ENCODE results near the gene CACHD1.
"Not testable (repeated sequence)": the region's sequence is repeated elsewhere in the genome, so short reads cannot be mapped to it uniquely, and the experiment has no call there.

The CACHD1 gene

DNA sequence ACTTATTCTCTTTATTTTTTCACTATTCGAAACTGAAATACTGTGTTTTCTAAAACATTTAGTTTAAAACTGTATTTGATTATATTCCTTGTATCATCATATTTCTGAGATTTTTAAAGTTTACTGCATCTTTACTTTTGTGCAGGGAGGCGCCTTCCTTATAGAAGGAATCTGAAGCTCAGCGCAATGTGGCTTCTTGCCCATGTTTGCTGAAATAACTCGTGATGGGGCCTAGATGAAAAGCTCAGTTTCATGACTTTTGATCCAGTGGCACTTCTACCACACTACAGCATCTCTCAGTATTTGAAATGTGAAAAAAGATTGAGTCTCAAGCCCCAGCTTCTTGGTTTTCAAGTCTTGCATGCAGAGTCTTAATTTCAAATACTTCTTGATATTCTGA, 28.4 kb downstream of the CACHD1 start:
- no peak for DNase-seq

DNA sequence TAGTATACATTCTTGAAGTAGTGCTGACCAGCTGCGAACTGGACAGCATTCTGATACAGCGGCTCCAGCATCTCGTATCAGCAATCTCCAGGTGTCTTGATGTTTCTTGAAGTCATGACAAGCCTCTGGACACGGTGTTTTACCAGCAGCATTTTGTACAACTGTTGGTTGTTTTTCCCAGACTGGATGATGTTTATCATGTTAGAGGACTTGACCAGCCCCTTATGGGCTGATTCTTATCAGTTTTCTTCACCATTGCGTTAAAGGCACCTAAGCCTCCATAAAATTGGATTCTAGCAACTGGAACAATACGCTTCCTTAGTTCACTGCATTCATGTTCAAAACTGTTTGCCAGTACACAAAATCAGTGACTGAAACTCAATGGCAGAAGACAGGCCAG, 29.1 kb downstream of the CACHD1 start:
- DNase-seq: no peak

DNA sequence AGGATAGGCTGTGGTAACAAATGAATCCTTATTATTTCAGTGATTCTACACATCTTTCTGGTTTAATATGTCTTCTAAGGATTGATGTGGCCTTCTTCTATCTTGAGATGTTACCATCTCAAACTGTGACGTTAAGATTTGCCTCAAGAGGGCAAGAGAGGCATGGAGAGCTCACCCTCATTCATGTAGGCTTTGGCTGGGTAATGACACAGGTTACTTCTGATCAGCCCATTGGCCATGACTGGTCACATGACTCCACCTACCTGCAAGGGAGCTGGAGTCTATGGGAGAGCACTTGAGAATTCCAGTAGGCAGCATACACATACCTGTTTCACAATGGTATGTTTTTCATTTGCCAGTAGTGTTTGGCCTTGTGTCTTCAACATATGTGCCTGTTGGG, 30.0 kb downstream of the CACHD1 start:
- DNase-seq: no peak

DNA sequence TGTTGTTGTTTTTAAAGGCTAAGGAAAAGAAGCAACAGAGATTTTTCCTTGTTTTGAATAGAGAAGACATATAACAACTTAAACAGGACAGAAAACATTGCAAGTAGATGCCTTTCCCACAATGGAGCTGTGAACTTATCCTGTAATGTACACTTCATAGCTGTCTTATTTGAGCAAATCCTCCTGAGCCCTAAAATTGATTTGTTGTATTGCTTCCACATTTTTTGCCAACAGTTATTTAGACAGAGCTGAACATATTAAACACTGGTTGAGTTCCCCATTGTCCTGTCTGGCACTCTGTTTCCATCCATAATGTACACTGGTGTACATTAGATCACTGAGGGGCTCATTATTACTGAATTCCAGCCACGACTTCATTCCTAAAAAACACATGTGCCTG, 32.2 kb downstream of the CACHD1 start:
- no peak for DNase-seq

DNA sequence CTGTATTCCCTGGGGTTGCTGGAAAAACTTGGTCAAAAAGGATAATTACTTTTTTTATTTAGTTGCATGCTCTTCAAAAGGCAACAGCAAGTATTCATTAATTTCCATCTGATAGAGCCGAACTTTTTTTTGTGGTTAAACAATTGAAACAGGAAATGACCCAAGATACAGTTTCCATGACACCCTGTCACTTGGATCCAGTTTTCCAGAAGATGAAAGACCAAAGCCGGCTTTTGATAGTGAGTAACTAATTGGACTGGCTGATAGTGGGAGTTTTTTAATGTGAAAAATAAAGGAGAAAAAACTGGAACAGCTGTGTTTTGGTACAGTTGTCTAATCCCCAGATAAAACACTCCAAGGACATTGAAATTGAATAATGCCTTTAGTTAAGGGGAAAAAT, 33.0 kb downstream of the CACHD1 start:
- DNase-seq: no peak

DNA sequence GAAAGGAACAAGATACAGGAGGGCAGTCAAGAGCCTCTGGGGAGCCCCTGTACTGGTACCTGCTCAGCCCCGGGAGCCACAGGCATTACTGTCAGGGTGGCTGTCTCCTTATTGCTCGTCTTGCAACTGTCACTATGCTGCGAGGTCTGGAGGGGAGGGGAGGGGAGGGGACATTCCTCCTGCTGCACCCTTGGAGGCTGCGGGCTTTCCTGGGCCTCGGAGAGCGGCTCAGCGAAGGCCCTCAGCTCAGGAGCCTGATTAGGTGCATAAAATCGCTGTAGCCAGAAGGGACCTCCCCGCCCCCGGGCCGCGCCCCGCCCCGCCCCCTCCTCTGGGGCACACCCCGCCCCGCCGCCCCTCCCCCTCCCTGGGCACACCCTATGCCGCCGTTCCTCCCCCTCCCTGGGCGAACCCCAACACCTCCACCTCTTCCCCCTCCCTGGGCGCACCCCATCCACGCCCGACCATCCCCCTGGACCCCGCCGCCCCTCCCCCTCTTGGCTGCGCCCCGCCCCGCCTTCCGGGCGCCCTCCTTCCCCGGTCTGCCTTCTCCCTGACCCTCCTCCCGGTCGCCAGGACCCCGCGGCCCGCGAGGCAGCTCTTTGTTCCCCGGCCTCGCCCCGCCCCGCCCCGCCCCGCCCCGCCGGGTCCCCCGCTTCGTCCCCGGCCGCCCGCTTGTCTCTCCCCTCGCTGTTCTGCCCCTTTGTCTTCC, 35.5 kb downstream of the CACHD1 start:
- peak; percentile 64 for DNase-seq

DNA sequence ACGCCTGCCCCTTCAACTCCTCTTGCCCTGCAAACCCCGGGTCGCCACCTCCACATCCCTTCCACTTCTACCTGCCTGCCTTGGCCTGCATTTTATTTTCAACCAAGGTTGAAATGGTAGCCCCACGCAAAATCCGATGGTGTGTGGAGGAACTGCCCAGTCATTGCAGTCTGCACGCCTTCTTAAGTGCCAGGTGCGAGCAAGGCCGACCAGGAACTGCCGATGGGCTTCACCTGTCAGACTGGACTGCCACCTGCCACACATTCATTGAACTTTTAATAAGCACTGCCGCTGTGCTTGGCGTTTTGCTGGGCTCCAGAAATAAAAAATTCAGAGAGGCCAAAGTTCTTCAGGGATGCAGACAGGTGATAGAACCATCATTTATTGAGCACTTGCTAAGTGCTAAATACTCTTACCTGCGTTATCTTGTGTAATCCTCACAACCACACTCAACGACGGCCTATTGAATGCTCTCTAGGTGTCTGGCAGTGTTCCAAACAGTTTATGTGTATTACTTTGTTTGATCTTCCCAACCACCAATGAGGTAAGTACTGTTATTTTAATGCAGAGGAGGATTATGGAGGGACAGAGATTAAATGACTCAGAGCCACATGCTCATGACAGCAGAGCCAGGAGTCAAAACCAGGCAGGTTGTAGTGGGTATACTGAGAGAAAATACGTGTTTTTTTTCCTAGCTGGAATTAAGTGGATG, 36.2 kb downstream of the CACHD1 start:
- DNase-seq: no peak

DNA sequence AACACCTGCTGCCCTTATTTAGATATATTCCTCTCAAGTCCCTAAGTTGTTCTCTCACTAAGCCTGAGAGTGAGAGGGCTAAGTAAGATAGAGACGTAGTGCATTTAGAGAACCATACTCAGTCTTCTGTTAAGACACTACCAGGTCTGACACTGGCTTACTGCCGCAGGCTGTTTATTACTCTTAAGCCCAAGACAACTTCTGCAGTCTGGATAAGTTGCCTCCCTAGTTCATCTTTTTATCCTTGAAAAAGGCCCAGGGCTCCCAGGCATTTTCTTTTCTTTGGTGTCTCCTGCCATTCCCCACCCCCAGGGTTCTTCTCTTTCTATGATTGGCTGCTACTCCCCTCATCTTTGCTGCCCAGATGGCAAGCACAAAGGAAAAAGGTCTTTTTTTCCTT, 38.7 kb downstream of the CACHD1 start:
- DNase-seq: no peak

DNA sequence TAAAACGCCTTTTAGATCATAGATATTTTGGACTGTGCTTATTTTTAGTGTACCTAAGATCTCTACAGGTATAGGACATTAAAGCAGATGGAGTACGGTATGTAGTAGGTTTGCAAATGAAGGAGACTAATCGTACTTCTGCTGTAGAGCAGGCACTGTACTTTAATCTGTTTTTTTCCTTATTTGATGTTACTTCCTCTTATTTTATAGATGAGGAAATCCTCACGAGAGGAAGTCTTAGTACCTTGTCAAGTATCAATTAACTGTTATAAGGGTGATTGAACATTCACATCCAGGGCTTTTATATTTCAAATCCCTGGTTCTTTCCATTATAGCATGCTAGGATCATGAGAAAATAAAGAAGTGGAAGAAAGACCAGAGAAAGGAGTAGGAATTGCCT, 41.1 kb downstream of the CACHD1 start:
- no peak for DNase-seq

DNA sequence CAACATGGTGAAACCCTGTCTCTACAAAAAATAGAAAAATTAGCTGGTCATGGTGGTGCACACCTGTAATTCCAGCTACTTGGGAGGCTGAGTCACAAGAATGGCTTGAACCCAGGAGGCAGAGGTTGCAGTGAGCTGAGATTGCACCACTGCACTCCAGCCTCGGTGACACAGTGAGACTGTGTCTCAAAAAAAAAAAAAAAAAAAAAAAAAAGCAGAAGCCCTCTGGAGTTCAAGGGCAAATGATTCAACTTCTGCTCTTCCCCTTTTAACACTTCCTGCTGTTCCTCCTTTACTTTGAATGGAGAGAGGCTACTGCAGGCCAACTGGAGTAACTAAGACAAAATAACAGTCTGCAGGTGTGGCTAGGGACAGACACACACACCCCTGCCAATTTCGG, 42.3 kb downstream of the CACHD1 start:
- DNase-seq: not testable (repeated sequence)

DNA sequence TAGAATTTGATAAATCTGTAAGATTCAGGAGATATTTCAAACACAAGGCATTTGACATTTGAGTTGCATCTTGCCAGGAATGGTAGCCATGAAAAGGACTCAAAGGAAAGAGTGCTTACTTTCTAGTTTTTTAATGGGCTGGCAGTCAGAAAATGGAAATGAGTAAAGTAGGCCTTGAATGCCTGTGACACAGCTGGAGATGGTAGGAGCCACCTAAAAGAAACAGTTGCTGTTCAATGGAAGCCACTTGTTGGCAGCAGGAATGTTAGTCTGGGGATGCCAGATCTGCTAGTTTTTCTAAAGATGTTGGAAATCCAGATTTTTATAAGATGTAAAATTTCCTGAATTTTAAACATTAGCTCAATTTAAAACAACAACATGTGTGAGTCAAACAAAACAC, 43.6 kb downstream of the CACHD1 start:
- DNase-seq: no peak

DNA sequence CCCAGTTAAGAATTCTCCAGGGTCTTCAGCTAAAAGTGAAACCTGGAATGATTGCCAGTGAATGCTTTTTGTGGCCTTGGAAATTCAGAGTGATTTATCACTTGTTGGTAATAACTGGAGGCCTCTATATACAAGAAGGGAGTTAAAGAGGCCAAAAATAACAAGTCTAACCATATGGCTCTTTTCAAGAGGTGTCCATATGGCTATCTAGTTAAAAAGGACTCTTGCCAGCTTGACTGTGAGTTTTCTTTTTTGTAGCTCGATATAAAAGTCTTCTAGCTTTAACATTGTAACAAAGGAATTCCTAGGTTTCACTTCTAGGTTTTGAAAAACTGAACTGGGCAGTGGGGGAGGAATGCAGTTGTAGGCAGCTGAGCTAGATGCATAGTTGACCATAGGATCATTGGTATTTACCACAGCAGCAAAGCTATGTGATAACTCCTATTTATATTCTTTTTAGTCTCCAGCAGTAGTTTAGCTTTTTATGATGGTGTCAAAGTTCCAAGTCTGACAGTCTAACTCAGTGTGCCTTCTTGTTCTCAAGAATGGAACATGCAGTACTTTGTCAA, 44.4 kb downstream of the CACHD1 start:
- no peak for DNase-seq

DNA sequence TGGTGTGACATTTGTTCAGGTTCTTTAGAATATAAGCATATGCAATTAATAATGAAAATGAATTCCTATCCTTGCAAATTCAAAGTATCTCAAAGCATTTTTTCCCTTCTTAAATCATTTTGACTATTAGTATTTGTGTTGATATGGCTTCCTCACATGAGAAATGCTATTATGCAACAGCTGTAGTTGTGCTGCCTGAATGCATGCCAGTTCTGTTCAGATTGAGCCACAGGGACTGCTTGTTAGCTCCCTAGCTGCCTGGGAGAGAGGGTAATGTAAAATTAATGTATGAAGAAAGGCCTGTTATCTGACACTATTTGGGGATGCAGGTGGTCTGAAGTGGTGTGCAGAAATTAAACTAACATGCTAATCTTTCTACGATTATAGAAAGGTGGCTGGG, 45.5 kb downstream of the CACHD1 start:
- DNase-seq: no peak

DNA sequence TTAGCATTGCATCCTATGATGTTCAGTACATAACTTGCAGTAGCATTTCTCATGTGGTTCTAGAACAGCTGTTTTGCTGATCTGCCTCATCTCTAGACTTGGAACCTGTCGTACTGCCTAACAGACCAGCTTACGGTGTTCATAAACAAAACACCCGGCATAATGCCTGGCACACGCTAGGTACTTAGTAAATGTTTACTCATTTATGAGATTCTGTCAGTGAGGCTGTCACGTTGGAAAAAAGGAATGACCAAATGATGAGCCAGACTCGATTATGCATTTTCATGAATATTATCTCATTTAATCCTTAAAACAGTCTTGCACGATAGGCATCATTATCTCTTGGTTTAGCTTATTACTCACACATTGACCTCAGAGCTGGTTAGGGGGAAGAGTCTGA, 46.4 kb downstream of the CACHD1 start:
- DNase-seq: no peak

DNA sequence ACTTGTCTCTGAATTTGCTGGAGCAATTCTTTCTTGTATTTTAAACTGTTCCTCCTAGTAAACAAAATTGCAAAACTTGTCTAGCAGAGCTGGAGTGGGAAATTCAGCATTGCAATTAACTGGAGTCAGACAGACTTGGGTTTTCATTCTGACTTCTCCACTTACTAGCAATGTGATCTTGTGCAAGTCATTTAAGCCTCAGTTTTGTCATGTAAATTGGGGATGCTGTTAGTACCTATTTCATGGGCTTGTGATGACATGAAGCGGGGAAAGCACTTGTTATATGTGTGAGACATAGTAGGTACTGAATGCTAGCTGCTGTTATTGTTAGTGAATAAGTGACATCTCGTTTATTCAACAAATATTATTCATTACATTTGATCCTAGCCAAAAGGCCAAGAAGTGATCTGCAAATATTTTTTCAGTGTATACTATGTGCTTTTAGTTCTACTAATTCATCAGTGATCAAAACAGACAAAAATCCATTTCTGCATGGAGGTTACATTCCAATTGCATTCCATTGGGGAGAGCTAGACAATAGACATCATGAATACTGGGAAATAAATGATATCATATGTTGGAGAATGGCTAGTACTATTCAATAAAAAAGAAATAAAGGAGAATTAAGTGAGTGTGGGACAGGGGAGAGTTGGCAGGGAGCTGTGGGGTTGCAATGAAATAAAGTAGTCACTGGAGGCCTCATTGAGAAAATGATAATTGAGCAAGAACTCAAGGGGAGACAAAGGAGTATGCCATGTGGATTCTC, 47.1 kb downstream of the CACHD1 start:
- no peak for DNase-seq

DNA sequence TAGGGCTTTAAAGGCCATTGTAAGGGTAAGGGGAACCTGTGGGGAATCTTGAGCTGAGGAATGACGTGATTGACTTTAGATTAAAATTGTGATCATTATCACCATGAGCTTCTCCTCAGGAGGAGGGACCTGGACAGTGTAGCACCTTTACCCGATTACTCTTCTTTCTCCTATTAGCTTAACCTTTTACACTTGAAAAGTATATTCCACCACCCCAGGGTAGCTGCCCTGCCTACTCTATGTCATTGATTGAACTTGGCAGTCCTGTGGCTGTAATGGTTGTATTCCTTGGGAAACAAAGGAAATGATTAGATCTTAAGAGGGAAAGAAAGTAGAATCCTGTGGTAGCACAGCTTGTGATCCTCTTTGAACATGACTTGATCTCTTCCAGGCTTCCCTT, 47.7 kb downstream of the CACHD1 start:
- DNase-seq: no peak

DNA sequence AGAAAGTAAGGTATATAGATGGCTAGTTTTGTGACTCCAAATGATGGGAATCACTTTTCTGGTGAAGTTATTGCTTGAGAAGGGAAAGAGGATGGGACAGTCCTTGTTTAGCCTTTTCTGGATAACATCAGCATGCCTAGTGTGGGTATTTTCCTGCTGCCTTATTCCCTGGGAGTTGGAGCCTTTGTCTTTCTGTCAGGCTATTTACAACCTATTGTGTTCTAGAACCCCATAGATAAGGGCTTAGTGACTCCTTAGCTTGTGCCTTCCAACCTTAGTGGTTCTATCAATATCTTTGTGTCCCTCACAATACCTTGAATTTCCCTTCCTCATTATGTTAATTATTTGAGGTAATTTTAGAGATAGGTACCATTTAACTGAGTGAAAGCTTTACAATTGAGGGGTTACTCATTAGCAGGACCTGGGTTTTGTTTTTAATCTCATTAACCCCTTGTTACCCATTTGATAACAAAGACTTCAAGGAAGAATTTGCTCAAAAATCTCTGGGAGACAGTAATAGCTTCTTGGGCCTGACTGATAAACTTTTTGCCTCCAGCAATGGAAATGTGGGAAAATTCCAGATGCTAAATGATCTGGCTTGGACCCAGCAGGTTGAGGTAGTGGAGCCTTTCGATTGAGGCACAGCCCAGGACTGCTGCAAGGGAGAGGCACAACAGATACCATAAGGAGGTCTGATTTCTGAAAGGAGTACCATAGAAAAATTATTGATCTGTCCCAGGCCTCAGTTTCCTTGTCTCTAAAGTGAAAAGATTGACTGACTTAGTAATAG, 49.0 kb downstream of the CACHD1 start:
- no peak for DNase-seq

DNA sequence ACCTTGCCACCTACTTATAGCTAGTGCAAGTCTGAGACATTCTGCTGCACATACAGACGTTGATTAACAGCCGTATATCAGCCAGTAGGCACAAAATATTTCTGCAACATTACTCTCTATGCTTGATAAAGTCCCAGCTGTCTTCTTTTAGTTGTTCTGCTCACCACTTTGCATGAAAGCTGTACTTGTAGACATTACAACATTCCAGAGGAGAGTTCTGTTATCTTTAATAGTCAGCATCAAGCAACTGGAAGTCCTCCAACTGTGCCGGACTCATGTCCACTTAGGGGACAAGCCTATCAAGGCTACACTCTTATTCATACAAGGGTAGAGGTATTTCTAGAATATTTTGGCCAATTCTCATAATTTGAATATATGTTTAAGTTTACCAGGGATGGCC, 50.0 kb downstream of the CACHD1 start:
- DNase-seq: no peak

DNA sequence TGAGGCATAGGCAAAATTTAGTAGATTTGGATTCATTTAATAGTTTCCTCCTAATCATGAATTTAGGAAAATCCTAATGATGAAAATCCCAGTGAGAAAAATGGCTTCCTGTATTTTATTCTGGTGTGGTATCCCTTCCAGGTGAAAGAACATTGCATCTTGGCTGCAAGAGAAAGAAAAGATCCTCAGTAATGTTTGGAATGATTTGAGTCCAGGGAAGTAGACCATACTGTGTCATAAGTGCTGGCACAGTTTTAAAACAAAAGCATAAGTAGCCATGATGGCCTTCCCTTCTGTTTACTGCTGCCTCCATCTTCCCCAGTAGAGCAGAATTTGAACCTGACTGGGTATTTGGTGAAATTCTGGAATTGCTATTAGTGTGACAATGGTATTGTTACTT, 52.8 kb downstream of the CACHD1 start:
- DNase-seq: no peak

DNA sequence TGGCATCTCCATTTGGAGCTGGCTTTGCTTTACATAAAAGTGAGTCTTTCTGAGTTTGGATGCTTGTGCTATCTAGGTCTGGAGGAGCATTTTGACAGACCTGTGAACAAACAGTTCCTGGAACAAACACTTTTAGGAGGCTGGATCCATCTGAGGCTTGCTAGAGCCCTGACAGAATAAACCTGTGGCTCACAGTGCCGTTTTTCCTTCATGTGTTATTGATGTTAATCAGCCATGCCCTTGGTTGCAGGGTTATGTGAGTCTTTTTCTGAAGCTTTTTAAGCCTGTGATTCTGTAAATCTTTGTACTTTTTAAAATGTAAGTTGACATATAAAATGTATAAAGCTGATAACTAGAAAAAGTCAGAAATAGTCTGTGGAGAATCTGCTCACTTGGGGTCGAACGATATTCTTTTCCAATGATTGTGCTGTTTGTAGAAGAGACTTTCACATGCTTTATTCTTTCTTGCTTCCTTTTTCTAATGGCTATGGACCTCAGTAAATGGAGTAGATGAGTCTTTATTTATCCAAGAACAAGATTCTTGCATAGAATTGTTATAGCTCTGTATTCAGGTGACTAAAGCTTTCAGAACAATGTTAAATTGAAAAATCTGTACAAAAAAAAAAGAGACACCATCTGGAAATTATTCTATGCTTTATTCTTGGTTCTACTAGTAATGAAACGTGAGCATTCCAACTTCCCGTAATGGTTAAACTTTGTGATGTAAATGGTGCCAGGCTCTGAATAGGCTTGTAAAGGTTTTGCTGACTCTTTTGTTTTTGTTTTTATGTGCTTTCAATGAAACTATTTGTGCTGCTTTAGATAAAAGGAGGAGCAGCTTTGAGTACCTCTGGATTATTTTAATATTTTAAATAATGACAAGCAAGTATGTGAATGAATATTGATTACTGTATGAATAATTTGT, 53.7 kb downstream of the CACHD1 start:
- DNase-seq: no peak

DNA sequence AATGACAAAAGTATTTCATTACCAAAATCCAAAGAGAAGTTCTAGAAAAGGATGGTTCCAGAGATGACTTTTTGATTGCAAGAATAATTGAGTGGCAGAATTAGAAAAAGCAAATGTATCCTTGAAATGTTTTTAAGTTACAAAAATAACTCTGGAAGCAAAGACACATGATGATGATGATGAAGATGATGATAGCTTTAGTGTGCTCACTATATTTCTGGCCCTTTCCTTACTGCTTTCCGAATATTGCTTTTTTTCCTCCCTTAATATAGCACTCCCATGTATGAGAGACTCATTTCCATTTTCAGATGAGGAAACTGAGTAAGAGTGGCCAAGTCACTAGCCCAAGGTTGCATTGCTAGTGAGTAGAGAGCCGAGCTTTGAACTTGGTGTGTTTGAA, 54.7 kb downstream of the CACHD1 start:
- no peak for DNase-seq

All from right forelimb (tissue), 1 donor.